ENCODE measurements around the gene KCNQ2.

KCNQ2 gene

DNA sequence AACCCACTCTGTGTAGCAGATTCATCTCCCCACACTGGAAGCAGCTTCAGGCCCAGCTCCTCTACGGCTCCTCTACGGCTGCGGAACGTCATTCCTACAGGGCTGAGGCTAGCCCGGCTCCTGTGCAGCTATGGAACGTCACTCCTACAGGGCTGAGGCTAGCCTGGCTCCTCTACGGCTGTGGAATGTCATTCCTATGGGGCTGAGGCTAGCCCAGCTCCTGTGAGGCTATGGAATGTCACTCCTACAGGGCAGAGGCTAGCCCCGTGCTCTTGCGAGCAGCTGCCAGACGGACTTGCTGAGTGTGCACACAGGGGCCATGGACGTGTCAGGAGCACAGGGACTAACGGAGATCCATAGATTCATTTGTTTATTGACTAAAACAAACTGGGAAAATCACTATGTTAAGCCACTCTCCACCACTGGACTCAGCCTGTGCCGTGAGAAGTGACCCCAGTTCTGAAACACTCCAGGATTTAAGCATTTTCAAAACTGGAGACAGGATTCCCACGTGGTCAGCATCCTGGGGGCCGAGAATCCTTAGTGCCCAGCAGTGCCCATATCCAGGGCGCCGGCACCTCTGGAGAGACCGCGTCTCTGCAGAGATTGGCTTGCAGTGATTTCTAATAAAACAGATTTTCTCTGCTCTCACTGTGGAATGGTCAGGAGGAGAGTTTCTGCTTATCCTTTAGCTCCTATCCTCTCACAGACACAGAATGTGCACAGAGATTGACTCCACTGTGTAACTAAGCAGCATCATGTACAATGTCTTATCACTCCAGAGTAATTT, 5.0 kb downstream of the KCNQ2 start:
- H3F3A ChIP-seq (ENCODE audit: control insufficient read depth, insufficient read depth) = no peaks in the 10 kb centered on the region
- H4K20me1 ChIP-seq (ENCODE audit: control insufficient read depth, insufficient read depth, low read depth, low read length) = no peaks in the 10 kb centered on the region

GRCh38 chr20:63466861-63467260, 5.6 kb downstream of the KCNQ2 start:
- H3K4me2 ChIP-seq (ENCODE audit: low read length) = no peak overlapping the region
- no peak overlapping the region for H3K4me3 ChIP-seq (ENCODE audit: low read length)
- H3K27me3 ChIP-seq (ENCODE audit: control insufficient read depth, low read length) = no peaks in the 10 kb centered on the region
- H3K79me2 ChIP-seq (ENCODE audit: control insufficient read depth, low read length) = no peaks in the 10 kb centered on the region
- H3K4me1 ChIP-seq (ENCODE audit: control insufficient read depth, low read length) = no peaks in the 10 kb centered on the region
- TF ChIP-seq EZH2phosphoT487 (IDR thresholded peaks at IDR 0.05; ENCODE audit: borderline replicate concordance, low read length) (no peak), CTCF (IDR thresholded peaks at IDR 0.05; ENCODE audit: low read depth, low read length, poor library complexity, severe bottlenecking) (no peak)
- no peaks in the 10 kb centered on the region for H3F3A ChIP-seq (ENCODE audit: control insufficient read depth, insufficient read depth)
- no peaks in the 10 kb centered on the region for H3K9me3 ChIP-seq (ENCODE audit: control insufficient read depth, insufficient read depth, low read length)
- no peaks in the 10 kb centered on the region for H3K36me3 ChIP-seq (ENCODE audit: control insufficient read depth, low read length)
- H3K9me2 ChIP-seq (replicated peaks; ENCODE audit: control insufficient read depth, low read length) = no peaks in the 10 kb centered on the region
- no peak overlapping the region for H3K27ac ChIP-seq (ENCODE audit: low read depth, low read length)
- no peaks in the 10 kb centered on the region for H4K20me1 ChIP-seq (ENCODE audit: control insufficient read depth, insufficient read depth, low read depth, low read length)

More for the DNA sequence above, 5.0 kb downstream of the KCNQ2 start:
- Histone ChIP-seq H3K9me2 (replicated peaks; ENCODE audit: control insufficient read depth, low read length) (no peaks in the 10 kb centered on the region), H3K4me1 (ENCODE audit: control insufficient read depth, low read length) (no peaks in the 10 kb centered on the region), H3K4me2 (ENCODE audit: low read length) (no peak overlapping the region), H3K4me3 (ENCODE audit: low read length) (no peak overlapping the region), H3K27me3 (ENCODE audit: control insufficient read depth, low read length) (no peaks in the 10 kb centered on the region), H3K9me3 (ENCODE audit: control insufficient read depth, insufficient read depth, low read length) (no peaks in the 10 kb centered on the region), H3K36me3 (ENCODE audit: control insufficient read depth, low read length) (no peaks in the 10 kb centered on the region), H3K27ac (ENCODE audit: low read depth, low read length) (no peak overlapping the region), H3K79me2 (ENCODE audit: control insufficient read depth, low read length) (no peaks in the 10 kb centered on the region)
- no peak for TF ChIP-seq CTCF (IDR thresholded peaks at IDR 0.05; ENCODE audit: low read depth, low read length, poor library complexity, severe bottlenecking)
- no peak for TF ChIP-seq EZH2phosphoT487 (IDR thresholded peaks at IDR 0.05; ENCODE audit: borderline replicate concordance, low read length)

GRCh38 chr20:63466250-63466825, 6.1 kb downstream of the KCNQ2 start:
- no peaks in the 10 kb centered on the region for H3K27me3 ChIP-seq (ENCODE audit: control insufficient read depth, low read length)
- H3K4me1 ChIP-seq (ENCODE audit: control insufficient read depth, low read length) = no peaks in the 10 kb centered on the region
- no peaks in the 10 kb centered on the region for H4K20me1 ChIP-seq (ENCODE audit: control insufficient read depth, insufficient read depth, low read depth, low read length)
- no peaks in the 10 kb centered on the region for H3K9me3 ChIP-seq (ENCODE audit: control insufficient read depth, insufficient read depth, low read length)
- no peak overlapping the region for H3K4me2 ChIP-seq (ENCODE audit: low read length)
- no peak for TF ChIP-seq EZH2phosphoT487 (IDR thresholded peaks at IDR 0.05; ENCODE audit: borderline replicate concordance, low read length)
- TF ChIP-seq CTCF (IDR thresholded peaks at IDR 0.05; ENCODE audit: low read depth, low read length, poor library complexity, severe bottlenecking) = no peak
- H3K79me2 ChIP-seq (ENCODE audit: control insufficient read depth, low read length) = no peaks in the 10 kb centered on the region
- no peak overlapping the region for H3K27ac ChIP-seq (ENCODE audit: low read depth, low read length)
- no peaks in the 10 kb centered on the region for H3K36me3 ChIP-seq (ENCODE audit: control insufficient read depth, low read length)
- H3K9me2 ChIP-seq (replicated peaks; ENCODE audit: control insufficient read depth, low read length) = no peaks in the 10 kb centered on the region
- no peaks in the 10 kb centered on the region for H3F3A ChIP-seq (ENCODE audit: control insufficient read depth, insufficient read depth)
- no peak overlapping the region for H3K4me3 ChIP-seq (ENCODE audit: low read length)
